HCEC 1CT (cell line): ENCODE results near the gene CRTC3.
A peak's percentile ranks its signal among the peaks of the same experiment; 100 is the strongest.
"Not testable (repeated sequence)": the region's sequence is repeated elsewhere in the genome, so short reads cannot be mapped to it uniquely, and the experiment has no call there.

Experiments used
- DNase-seq: peaks from one replicate; pipeline ENCODE4 v3.0.0-alpha.2; 2017

The CRTC3 gene

GRCh38 chr15:90683371-90683770 lies 153.6 kb downstream of the CRTC3 start:
- DNase-seq, result no peak

- no peak for DNase-seq
Measured at GRCh38 chr15:90683876-90684275, 154.2 kb downstream of the CRTC3 start.

DNA sequence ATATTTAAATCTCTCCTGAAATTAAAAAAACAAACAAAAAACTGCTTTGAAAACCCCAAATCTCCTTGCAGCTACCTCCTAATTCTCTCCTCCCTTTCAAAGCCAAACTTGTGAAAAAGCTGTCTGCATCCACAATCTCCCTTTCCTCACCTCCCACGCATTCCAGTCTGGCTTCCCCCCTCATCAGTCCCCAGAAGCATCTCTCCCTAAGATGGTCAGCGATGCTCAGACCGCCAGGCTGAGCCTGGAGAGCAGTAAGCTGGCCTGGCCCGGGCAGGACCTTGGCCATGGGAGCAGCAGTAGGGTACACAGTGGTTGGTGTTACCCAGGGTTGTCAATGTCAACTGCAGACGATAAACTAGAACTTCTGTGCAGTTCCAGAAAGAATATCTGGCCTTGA lies 154.6 kb downstream of the CRTC3 start:
- no peak for DNase-seq

DNA sequence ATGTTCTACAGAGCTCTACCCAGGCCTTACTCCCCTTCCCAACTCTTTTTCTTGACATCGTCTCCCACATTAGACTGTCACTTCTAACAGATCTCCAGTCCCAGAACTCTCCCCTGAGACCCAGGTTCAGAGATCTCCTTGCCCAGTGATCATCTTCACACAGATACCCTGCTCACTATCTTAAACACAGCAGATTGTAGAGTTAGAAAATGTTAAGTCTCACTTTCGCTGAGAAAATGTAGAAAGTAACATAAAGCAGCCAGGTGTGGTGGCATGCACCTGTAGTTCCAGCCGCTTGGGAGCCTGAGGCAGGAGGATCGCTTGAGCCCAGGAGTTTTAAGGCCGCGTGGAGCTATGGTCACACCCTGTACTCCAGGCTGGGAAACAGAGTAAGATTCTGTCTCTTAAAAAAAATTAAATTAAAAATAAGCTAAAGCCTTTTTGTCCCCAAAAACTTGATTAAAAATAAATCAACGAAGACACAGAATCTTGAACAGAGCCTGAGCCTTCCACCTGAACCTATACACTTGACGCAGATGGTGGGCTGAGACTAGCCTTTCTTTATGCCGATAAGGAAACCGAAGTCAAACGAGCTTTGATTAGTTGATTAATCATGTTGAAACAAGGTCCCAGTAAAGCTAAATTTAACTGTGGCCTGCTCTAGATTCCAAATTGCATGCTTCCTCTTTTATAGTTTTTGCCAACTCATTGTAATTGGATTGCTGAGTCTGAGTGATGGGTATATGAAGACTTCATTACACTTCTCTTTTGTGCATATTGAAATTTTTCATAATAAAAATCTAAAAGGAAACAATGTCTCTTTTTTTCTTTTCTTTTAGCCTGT lies 156.1 kb downstream of the CRTC3 start:
- DNase-seq, result no peak

DNA sequence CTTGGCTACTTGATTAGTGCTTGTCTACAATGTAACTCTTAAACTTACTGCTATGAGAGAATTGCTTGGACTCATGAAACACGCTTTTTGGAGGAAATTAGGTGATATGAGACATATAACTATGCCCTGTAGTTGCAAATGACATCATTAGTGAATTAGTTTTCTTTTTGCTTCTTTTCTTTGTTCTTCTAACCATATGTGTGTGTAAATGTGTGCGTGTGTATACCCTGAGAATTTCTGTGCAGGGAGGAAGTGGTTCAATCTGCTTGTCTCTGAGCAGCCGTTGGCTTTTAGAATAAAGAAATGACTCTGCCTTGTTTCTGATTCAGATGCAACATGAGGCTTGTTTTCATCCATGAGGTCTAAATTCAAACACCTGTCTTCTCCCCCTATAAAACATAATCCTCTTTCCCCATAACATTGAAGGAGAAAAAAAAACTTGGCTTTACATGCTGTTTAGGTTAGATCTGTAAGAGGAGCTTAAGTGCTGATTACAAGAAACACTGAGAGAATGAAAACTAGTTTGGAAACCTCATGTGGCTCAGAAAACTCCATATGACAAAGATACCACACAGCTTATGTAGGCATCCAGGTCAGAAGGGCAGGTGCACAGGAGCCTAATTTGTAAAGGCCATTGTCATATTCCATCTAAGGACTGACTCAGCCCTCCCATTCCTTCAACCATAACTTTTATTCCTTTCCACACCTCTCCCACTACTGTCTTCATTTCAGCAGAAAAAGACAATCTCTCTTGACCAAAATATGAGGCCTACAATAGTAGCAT lies 156.9 kb downstream of the CRTC3 start:
- DNase-seq, result no peak

DNA sequence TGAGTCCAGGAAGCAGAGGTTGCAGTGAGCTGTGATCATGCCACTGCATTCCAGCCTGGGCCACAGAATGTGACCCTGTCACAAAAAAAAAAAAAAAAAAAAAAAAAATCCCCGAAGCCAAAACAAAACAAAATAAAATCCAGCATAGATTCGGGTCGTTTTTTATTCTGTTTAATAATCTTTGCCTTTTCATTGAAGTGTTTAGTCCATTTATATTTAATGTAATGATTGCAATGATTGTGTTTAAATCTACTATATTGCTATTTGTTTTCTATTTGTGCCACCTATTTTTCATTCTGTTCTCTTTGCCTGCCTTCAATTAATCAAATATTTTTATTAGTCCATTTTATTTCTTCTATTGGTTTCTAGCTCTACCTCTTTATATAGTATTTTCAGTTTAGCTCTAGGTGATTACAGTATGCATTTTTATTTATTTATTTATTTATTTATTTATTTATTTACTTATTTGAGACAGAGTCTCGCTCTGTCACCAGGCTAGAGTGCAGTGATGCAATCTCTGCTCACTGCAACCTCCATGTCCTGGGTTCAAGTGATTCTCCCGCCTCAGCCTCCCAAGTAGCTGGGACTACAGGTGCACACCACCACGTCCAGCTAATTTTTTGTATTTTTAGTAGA lies 159.7 kb downstream of the CRTC3 start:
- not testable (repeated sequence) for DNase-seq

DNA sequence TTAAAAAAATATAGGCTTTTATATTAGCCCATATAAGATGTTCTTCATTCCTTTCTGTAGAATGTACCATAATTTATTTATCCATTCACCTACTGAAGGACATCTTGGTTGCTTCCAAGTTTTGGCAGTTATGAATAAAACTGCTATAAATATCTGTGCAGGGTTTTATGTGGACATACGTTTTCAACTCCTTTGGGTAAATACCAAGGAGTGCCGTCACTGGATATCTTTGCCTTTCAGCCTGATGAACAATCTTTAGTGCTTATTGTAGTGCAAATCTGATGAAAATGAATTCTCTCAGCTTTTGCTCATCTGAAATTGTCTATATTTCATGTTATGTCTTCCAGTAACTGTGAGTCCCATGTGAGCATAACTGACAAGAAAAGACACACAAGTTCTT lies 160.9 kb downstream of the CRTC3 start:
- peak; percentile 22 for DNase-seq

GRCh38 chr15:90691369-90691768 lies 161.6 kb downstream of the CRTC3 start:
- DNase-seq, result no peak

DNA sequence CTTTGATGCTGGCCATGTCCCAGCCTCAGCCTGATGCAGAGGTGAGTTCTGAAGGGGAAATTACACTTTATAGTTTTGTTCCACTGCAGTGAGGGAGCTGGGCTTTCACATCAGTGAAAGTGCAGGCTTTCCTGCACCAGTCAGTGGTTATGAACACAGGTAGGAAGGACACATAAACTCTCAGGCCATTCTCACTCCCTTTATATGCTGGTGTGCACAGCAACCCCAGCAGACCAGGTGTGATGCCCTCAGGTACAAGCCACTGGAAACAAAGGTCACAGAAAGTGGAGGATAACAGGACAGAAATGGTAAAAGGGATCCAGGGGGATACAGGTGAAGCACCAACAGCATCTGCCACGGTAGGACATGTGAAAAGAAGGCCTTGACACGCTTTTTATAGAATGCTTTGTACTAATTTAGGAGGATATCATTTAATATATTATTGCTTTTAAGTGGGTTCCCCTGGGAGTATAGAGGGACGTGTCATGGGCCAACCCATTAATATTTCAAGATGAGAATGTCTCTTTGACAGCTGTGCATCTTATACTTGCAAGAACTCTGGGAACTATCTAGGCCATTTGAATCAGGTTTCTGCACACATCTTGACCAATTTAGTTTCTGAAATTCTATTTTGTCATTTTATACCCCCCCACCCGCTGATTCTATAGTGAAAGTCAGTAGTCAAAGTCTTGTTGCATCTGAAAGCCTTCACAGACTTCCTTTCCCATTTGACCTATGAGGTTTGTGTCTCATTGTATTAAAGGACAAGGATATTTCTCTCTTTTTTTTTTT lies 162.5 kb downstream of the CRTC3 start:
- no peak for DNase-seq
